ENCODE results near the gene ZNF200. TPM values are rescaled to one million over a fixed set of nuclear protein-coding genes. Genes with fewer than 3 reads are reported as not detected.

The ZNF200 gene
- total and polyA plus RNA-seq, 4 donors = 4.3 to 7.8 (median 6.4) TPM

DNA sequence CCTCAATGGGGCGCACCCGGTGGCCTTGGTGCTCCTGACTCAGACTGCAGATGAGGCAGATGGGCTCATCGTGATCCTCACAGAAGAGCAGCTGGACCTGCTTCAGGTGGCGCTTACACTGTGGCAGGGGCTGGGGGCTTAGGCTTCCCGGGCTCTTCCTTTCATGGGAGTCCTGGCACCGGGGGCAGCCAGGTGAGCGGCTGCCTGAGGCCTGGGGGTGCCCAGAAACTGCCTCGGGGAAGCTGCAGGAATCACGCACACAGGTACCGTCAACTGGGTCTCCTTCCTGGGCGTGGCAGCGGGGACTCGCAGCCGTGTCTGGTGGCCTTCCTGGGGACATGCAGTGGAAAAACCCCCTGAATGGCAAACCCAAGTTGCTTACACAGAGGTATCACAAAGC is 14.5 kb upstream of the ZNF200 start:
- 83 to 84% methylated on average over 14 of the region's 14 CpGs for WGBS, 2 donors
- DNase-seq = no peak
- peaks cover 2% of the 10 kb centered on the region in 3 donors for H3K27me3 ChIP-seq (ENCODE audit: control insufficient read depth in 3 of 3, insufficient read depth in 3 of 3, low read length in 2 of 3)
- H3K4me3 ChIP-seq = no peak overlapping the region
- no peaks in the 10 kb centered on the region for H3K36me3 ChIP-seq (ENCODE audit: control insufficient read depth in 4 of 4, insufficient read depth in 4 of 4, low read length in 4 of 4)
- TF ChIP-seq, protein P1, sequence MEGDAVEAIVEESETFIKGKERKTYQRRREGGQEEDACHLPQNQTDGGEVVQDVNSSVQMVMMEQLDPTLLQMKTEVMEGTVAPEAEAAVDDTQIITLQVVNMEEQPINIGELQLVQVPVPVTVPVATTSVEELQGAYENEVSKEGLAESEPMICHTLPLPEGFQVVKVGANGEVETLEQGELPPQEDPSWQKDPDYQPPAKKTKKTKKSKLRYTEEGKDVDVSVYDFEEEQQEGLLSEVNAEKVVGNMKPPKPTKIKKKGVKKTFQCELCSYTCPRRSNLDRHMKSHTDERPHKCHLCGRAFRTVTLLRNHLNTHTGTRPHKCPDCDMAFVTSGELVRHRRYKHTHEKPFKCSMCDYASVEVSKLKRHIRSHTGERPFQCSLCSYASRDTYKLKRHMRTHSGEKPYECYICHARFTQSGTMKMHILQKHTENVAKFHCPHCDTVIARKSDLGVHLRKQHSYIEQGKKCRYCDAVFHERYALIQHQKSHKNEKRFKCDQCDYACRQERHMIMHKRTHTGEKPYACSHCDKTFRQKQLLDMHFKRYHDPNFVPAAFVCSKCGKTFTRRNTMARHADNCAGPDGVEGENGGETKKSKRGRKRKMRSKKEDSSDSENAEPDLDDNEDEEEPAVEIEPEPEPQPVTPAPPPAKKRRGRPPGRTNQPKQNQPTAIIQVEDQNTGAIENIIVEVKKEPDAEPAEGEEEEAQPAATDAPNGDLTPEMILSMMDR (IDR thresholded peaks at IDR 0.05; ENCODE audit: control extremely low read depth, extremely low read depth) = no peak
- ATAC-seq (ENCODE audit: insufficient read depth, low FRiP score) = no peak
- H3K27ac ChIP-seq (ENCODE audit: low read depth in 1 of 2, low read length in 1 of 2) = no peak overlapping the region
- H3K4me1 ChIP-seq (ENCODE audit: control insufficient read depth in 5 of 5, insufficient read depth in 5 of 5, low read length in 5 of 5) = no peaks in the 10 kb centered on the region
- H3K9me3 ChIP-seq (ENCODE audit: control insufficient read depth in 4 of 4, insufficient read depth in 3 of 4, low read length in 3 of 4) = peaks cover 0 to 9% (median 0%) of the 10 kb centered on the region in 4 donors
- no peak overlapping the region for H3K9ac ChIP-seq (ENCODE audit: insufficient read depth in 1 of 2, low read length in 2 of 2)

GRCh38 chr16:3249020-3249419 is 14.1 kb upstream of the ZNF200 start:
- 69 to 88% methylated on average over 1 of the region's 1 CpG for WGBS, 2 donors
- H3K4me1 ChIP-seq (ENCODE audit: control insufficient read depth in 5 of 5, insufficient read depth in 5 of 5, low read length in 5 of 5) = no peaks in the 10 kb centered on the region
- H3K4me3 ChIP-seq = no peak overlapping the region
- no peaks in the 10 kb centered on the region for H3K36me3 ChIP-seq (ENCODE audit: control insufficient read depth in 4 of 4, insufficient read depth in 4 of 4, low read length in 4 of 4)
- H3K9me3 ChIP-seq (ENCODE audit: control insufficient read depth in 4 of 4, insufficient read depth in 3 of 4, low read length in 3 of 4) = peaks cover 0 to 9% (median 0%) of the 10 kb centered on the region in 4 donors
- no peak for ATAC-seq (ENCODE audit: insufficient read depth, low FRiP score)
- no peak for DNase-seq
- no peak overlapping the region for H3K27ac ChIP-seq (ENCODE audit: low read depth in 1 of 2, low read length in 1 of 2)
- peaks cover 2% of the 10 kb centered on the region in 3 donors for H3K27me3 ChIP-seq (ENCODE audit: control insufficient read depth in 3 of 3, insufficient read depth in 3 of 3, low read length in 2 of 3)
- no peak overlapping the region for H3K9ac ChIP-seq (ENCODE audit: insufficient read depth in 1 of 2, low read length in 2 of 2)
- TF ChIP-seq, protein P1 (IDR thresholded peaks at IDR 0.05; ENCODE audit: control extremely low read depth, extremely low read depth) = no peak

GRCh38 chr16:3248596-3248995 is 13.6 kb upstream of the ZNF200 start:
- peaks cover 0 to 9% (median 0%) of the 10 kb centered on the region in 4 donors for H3K9me3 ChIP-seq (ENCODE audit: control insufficient read depth in 4 of 4, insufficient read depth in 3 of 4, low read length in 3 of 4)
- ATAC-seq (ENCODE audit: insufficient read depth, low FRiP score) (no peak), DNase-seq (no peak)
- TF ChIP-seq, protein P1 (IDR thresholded peaks at IDR 0.05; ENCODE audit: control extremely low read depth, extremely low read depth) = no peak
- H3K27ac ChIP-seq (ENCODE audit: low read depth in 1 of 2, low read length in 1 of 2) = no peak overlapping the region
- H3K36me3 ChIP-seq (ENCODE audit: control insufficient read depth in 4 of 4, insufficient read depth in 4 of 4, low read length in 4 of 4) = no peaks in the 10 kb centered on the region
- no peak overlapping the region for H3K4me3 ChIP-seq
- no peak overlapping the region for H3K9ac ChIP-seq (ENCODE audit: insufficient read depth in 1 of 2, low read length in 2 of 2)
- 78 to 90% methylated on average over 5 of the region's 5 CpGs for WGBS, 2 donors
- H3K4me1 ChIP-seq (ENCODE audit: control insufficient read depth in 5 of 5, insufficient read depth in 5 of 5, low read length in 5 of 5) = no peaks in the 10 kb centered on the region
- peaks cover 2% of the 10 kb centered on the region in 3 donors for H3K27me3 ChIP-seq (ENCODE audit: control insufficient read depth in 3 of 3, insufficient read depth in 3 of 3, low read length in 2 of 3)

- Histone ChIP-seq H3K27me3 (ENCODE audit: control insufficient read depth in 3 of 3, insufficient read depth in 3 of 3, low read length in 2 of 3) (peaks cover 2% of the 10 kb centered on the region in 3 donors), H3K9ac (ENCODE audit: insufficient read depth in 1 of 2, low read length in 2 of 2) (no peak overlapping the region), H3K27ac (ENCODE audit: low read depth in 1 of 2, low read length in 1 of 2) (no peak overlapping the region), H3K9me3 (ENCODE audit: control insufficient read depth in 4 of 4, insufficient read depth in 3 of 4, low read length in 3 of 4) (peaks cover 0 to 9% (median 0%) of the 10 kb centered on the region in 4 donors), H3K4me1 (ENCODE audit: control insufficient read depth in 5 of 5, insufficient read depth in 5 of 5, low read length in 5 of 5) (no peaks in the 10 kb centered on the region), H3K4me3 (no peak overlapping the region), H3K36me3 (ENCODE audit: control insufficient read depth in 4 of 4, insufficient read depth in 4 of 4, low read length in 4 of 4) (no peaks in the 10 kb centered on the region)
- DNase-seq (no peak), ATAC-seq (ENCODE audit: insufficient read depth, low FRiP score) (no peak)
- WGBS, 2 donors = 57 to 78% methylated on average over 10 of the region's 10 CpGs
- TF ChIP-seq, protein P1 (IDR thresholded peaks at IDR 0.05; ENCODE audit: control extremely low read depth, extremely low read depth) = no peak
Observed at GRCh38 chr16:3246876-3247275, 11.9 kb upstream of the ZNF200 start.

All from lung (tissue), 12 donors.